Naive thymus-derived CD4-positive, alpha-beta T cell (primary cell): ENCODE results near the gene DUS1L. TPM values are rescaled to one million over a fixed set of nuclear protein-coding genes. Genes with fewer than 3 reads are reported as not detected.
A peak's percentile ranks its signal among the peaks of the same experiment; 100 is the strongest.

ENCODE experiments used
- ATAC-seq: fragments of 150-1000 bp; cut with Tn5 transposase; 2 replicates; pipeline ENCODE4 v1.10.0; 2021; ENCODE audit warnings: mild to moderate bottlenecking, moderate library complexity
- CTCF ChIA-PET: fragments of 350-600 bp; sonication (Branson Sonifier 250); formaldehyde crosslinking; loops from one replicate; lab custom pipeline; 2021; ENCODE audit warnings: antibody characterized with exemption; lab: Charles Lee
- POLR2A ChIA-PET: fragments of 350-600 bp; sonication (Branson Sonifier 250); formaldehyde crosslinking; loops from one replicate; lab custom pipeline; 2021; ENCODE audit warnings: antibody characterized with exemption, inconsistent platforms; lab: Charles Lee
- DNase-seq, 9 donors: peaks; one replicate each; pipeline versions ENCODE4 v3.0.0 to v3.0.0-alpha.2; 2020 to 2022; ENCODE audit warnings: mixed read lengths in 1 of 9
- H3K27ac ChIP-seq: one replicate; pipeline ENCODE4 v1.7.0; 2013; ENCODE audit warnings: mild to moderate bottlenecking, low read depth, low read length, moderate library complexity
- H3K27me3 ChIP-seq, 2 donors: one replicate each; pipeline ENCODE4 v1.7.0; 2013; ENCODE audit warnings: low read length in 2 of 2, mild to moderate bottlenecking in 2 of 2, moderate library complexity in 2 of 2; ENCODE audit not compliant: control insufficient read depth in 2 of 2, insufficient read depth in 2 of 2
- H3K36me3 ChIP-seq, 3 experiments: 1 replicate in 2 of 3; 2 replicates in 1 of 3; pipeline ENCODE4 v1.7.0; 2013; ENCODE audit warnings: low read length in 3 of 3, mild to moderate bottlenecking in 3 of 3, moderate library complexity in 1 of 3; ENCODE audit not compliant: insufficient read depth in 3 of 3, control insufficient read depth in 2 of 3
- H3K4me1 ChIP-seq, 2 donors: one replicate each; pipeline ENCODE4 v1.7.0; 2013; ENCODE audit warnings: low read length in 2 of 2, mild to moderate bottlenecking in 2 of 2, moderate library complexity in 1 of 2; ENCODE audit not compliant: control insufficient read depth in 2 of 2, insufficient read depth in 2 of 2
- H3K4me3 ChIP-seq: 2 replicates; pipeline ENCODE4 v1.7.0; 2013; ENCODE audit warnings: mild to moderate bottlenecking, low read length
- H3K9me3 ChIP-seq, 3 experiments: 1 replicate in 2 of 3; 2 replicates in 1 of 3; pipeline ENCODE4 v1.7.0; 2013; ENCODE audit warnings: low read length in 3 of 3; ENCODE audit not compliant: control insufficient read depth in 2 of 3
- H3K27ac Mint-ChIP-seq, 9 donors: one replicate each; pipeline ENCODE4 v1.8.0; 2020 to 2022; ENCODE audit warnings: mixed read lengths in 9 of 9, mild to moderate bottlenecking in 8 of 9, moderate library complexity in 5 of 9, inconsistent platforms in 2 of 9
- H3K27me3 Mint-ChIP-seq, 5 donors: one replicate each; pipeline ENCODE4 v1.8.0; 2021 to 2022; ENCODE audit warnings: mixed read lengths in 5 of 5, mild to moderate bottlenecking in 1 of 5
- H3K36me3 Mint-ChIP-seq, 5 donors: one replicate each; pipeline ENCODE4 v1.8.0; 2020 to 2022; ENCODE audit warnings: mixed read lengths in 5 of 5, mild to moderate bottlenecking in 3 of 5, inconsistent platforms in 1 of 5
- H3K4me1 Mint-ChIP-seq, 7 donors: one replicate each; pipeline ENCODE4 v1.8.0; 2020 to 2022; ENCODE audit warnings: mixed read lengths in 7 of 7, mild to moderate bottlenecking in 3 of 7, inconsistent platforms in 1 of 7
- H3K4me3 Mint-ChIP-seq, 10 donors: one replicate each; pipeline ENCODE4 v1.8.0; 2020 to 2022; ENCODE audit warnings: mild to moderate bottlenecking in 10 of 10, mixed read lengths in 10 of 10, moderate library complexity in 6 of 10, inconsistent platforms in 2 of 10
- H3K9me3 Mint-ChIP-seq, 11 donors: one replicate each; pipeline ENCODE4 v1.8.0; 2020 to 2022; ENCODE audit warnings: mixed read lengths in 11 of 11, mild to moderate bottlenecking in 4 of 11, inconsistent platforms in 1 of 11, moderate library complexity in 1 of 11
- intact Hi-C, 2 donors: fragments of 100-400 bp; cut with micrococcal nuclease; formaldehyde crosslinking; loops; one replicate each; pipeline ENCODE4 v1.15.1; 2023
- polyA plus RNA-seq, 2 donors: library from polyadenylated mRNA; unstranded; fragments of 300-500 nt; fragmentation: Illumina TruSeq; gene quantifications; one replicate each; pipeline ENCODE4 v1.2.3, GENCODE V29; 2021
- total RNA-seq, 6 experiments: library from RNA in 5 of 6; stranded (reverse) in 5 of 6; gene quantifications; 1 replicate in 5 of 6; 2 replicates in 1 of 6; pipeline ENCODE4 v1.2.3 and lab custom pipeline; 2021 to 2026

Gene DUS1L
- total and polyA plus RNA-seq, 7 experiments from 2014 or later: 52.9 to 157 (median 143) TPM

GRCh38 chr17:82029391-82029790 lies 36.2 kb downstream of the DUS1L start:
- no peak overlapping the region for H3K27ac ChIP-seq
- ChIA-PET CTCF (interaction anchor here (0.5 to 4.5 kb wide), 8 partner anchors 8 to 172 kb away, joined by 3 to 27 read pairs (median 8); partner anchors contain the start of gene DCXR), POLR2A (interaction anchor here (1.3 to 5.8 kb wide), 3 partner anchors 77 to 124 kb away, joined by 3 to 29 read pairs (median 5); no protein-coding TSS in a partner anchor)
- H3K4me1 Mint-ChIP-seq: peaks cover 0 to 9% (median 8%) of the 10 kb centered on the region in 7 donors
- peaks cover 7 to 10% of the 10 kb centered on the region in 2 donors for H3K4me1 ChIP-seq
- ATAC-seq (no peak), DNase-seq (no peak)
- H3K4me3 ChIP-seq: no peak overlapping the region
- H3K9me3 ChIP-seq: no peaks in the 10 kb centered on the region
- no peaks in the 10 kb centered on the region for H3K27me3 Mint-ChIP-seq
- H3K27me3 ChIP-seq: no peaks in the 10 kb centered on the region
- peak overlapping the region in 2 of 9 donors; percentile 12 to 29 for H3K27ac Mint-ChIP-seq
- peaks cover 0 to 6% (median 0%) of the 10 kb centered on the region in 5 donors for H3K36me3 Mint-ChIP-seq
- intact Hi-C loops: no loop called here
- peaks cover 0 to 2% (median 0%) of the 10 kb centered on the region in 11 donors for H3K9me3 Mint-ChIP-seq
- H3K4me3 Mint-ChIP-seq: peak overlapping the region in 8 of 10 donors; percentile 25 to 86 (median 54)
- peaks cover 0 to 6% (median 0%) of the 10 kb centered on the region in 3 experiments for H3K36me3 ChIP-seq

- intact Hi-C loops: no loop called here
- ChIA-PET POLR2A (interaction anchor here (1.3 to 5.8 kb wide), 3 partner anchors 70 to 125 kb away, joined by 3 to 29 read pairs (median 5); no protein-coding TSS in a partner anchor), CTCF (interaction anchor here (0.5 to 4.5 kb wide), 6 partner anchors 9 to 126 kb away, joined by 3 to 27 read pairs (median 8); partner anchors contain the start of gene DCXR)
- DNase-seq (no peak), ATAC-seq (no peak)
- Histone ChIP-seq H3K4me3 (no peak overlapping the region), H3K27me3 (no peaks in the 10 kb centered on the region), H3K9me3 (no peaks in the 10 kb centered on the region), H3K4me1 (peaks cover 12 to 14% of the 10 kb centered on the region in 2 donors), H3K27ac (no peak overlapping the region), H3K36me3 (peaks cover 0 to 6% (median 0%) of the 10 kb centered on the region in 3 experiments)
- no peak overlapping the region for H3K27ac Mint-ChIP-seq
- no peaks in the 10 kb centered on the region for H3K27me3 Mint-ChIP-seq
- H3K9me3 Mint-ChIP-seq: peaks cover 0 to 2% (median 0%) of the 10 kb centered on the region in 11 donors
- peaks cover 0 to 11% (median 11%) of the 10 kb centered on the region in 7 donors for H3K4me1 Mint-ChIP-seq
- H3K36me3 Mint-ChIP-seq: peaks cover 0 to 6% (median 0%) of the 10 kb centered on the region in 5 donors
- H3K4me3 Mint-ChIP-seq: peak overlapping the region in 4 of 10 donors; percentile 38 to 86 (median 62)
These were observed 36.6 kb downstream of the DUS1L start for GRCh38 chr17:82028966-82029365.

- Mint-ChIP-seq H3K27me3 (no peaks in the 10 kb centered on the region), H3K9me3 (peaks cover 0 to 2% (median 0%) of the 10 kb centered on the region in 11 donors), H3K36me3 (peaks cover 0 to 6% (median 0%) of the 10 kb centered on the region in 5 donors), H3K27ac (no peak overlapping the region), H3K4me3 (peak overlapping the region in 1 of 10 donors; percentile 34), H3K4me1 (peaks cover 0 to 15% (median 14%) of the 10 kb centered on the region in 7 donors)
- DNase-seq (no peak), ATAC-seq (no peak)
- intact Hi-C loops: no loop called here
- H3K36me3 ChIP-seq: peaks cover 0 to 6% (median 0%) of the 10 kb centered on the region in 3 experiments
- no peak overlapping the region for H3K27ac ChIP-seq
- POLR2A ChIA-PET: interaction anchor here (1.1 to 5.8 kb wide), 3 partner anchors 11 to 126 kb away, joined by 3 to 29 read pairs (median 5); no protein-coding TSS in a partner anchor
- no peak overlapping the region for H3K4me3 ChIP-seq
- H3K27me3 ChIP-seq: no peaks in the 10 kb centered on the region
- H3K9me3 ChIP-seq: no peaks in the 10 kb centered on the region
- CTCF ChIA-PET: interaction anchor here (1.9 to 4.5 kb wide), 2 partner anchors 9 to 127 kb away, joined by 7 to 27 read pairs; partner anchors contain the start of gene DCXR
- H3K4me1 ChIP-seq: peaks cover 13 to 15% of the 10 kb centered on the region in 2 donors
These were observed 37.4 kb downstream of the DUS1L start for GRCh38 chr17:82028246-82028645.

GRCh38 chr17:82025401-82026107 lies 40.0 kb downstream of the DUS1L start:
- H3K4me1 Mint-ChIP-seq: peaks cover 7 to 30% (median 23%) of the 10 kb centered on the region in 7 donors
- DNase-seq (no peak), ATAC-seq (no peak)
- no peaks in the 10 kb centered on the region for H3K9me3 ChIP-seq
- intact Hi-C loops: no loop called here
- H3K27me3 ChIP-seq: no peaks in the 10 kb centered on the region
- H3K27ac Mint-ChIP-seq: no peak overlapping the region
- peak overlapping the region in 2 of 10 donors; percentile 58 to 59 for H3K4me3 Mint-ChIP-seq
- H3K27me3 Mint-ChIP-seq: no peaks in the 10 kb centered on the region
- ChIA-PET POLR2A (interaction anchor here (1.0 to 2.0 kb wide), 2 partner anchors 11 to 63 kb away, joined by 3 to 10 read pairs; partner anchors contain the start of gene DCXR), CTCF (interaction anchor here (0.7 to 1.6 kb wide), 3 partner anchors 12 to 66 kb away, joined by 3 to 6 read pairs (median 4); partner anchors contain the start of gene DCXR)
- no peak overlapping the region for H3K27ac ChIP-seq
- H3K4me1 ChIP-seq: peaks cover 22 to 33% of the 10 kb centered on the region in 2 donors
- H3K36me3 Mint-ChIP-seq: peaks cover 0 to 6% (median 0%) of the 10 kb centered on the region in 5 donors
- peaks cover 0 to 1% (median 0%) of the 10 kb centered on the region in 11 donors for H3K9me3 Mint-ChIP-seq
- peaks cover 0 to 11% (median 0%) of the 10 kb centered on the region in 3 experiments for H3K36me3 ChIP-seq
- H3K4me3 ChIP-seq: no peak overlapping the region

GRCh38 chr17:82024859-82025258 lies 40.7 kb downstream of the DUS1L start:
- H3K36me3 ChIP-seq: peaks cover 0 to 11% (median 0%) of the 10 kb centered on the region in 3 experiments
- H3K4me1 ChIP-seq: peaks cover 17 to 34% of the 10 kb centered on the region in 2 donors
- no peak for ATAC-seq
- ChIA-PET POLR2A (no interaction called here), CTCF (no interaction called here)
- no peaks in the 10 kb centered on the region for H3K9me3 ChIP-seq
- no peaks in the 10 kb centered on the region for H3K27me3 ChIP-seq
- no peak for DNase-seq
- no peak overlapping the region for H3K27ac Mint-ChIP-seq
- peaks cover 0 to 6% (median 0%) of the 10 kb centered on the region in 5 donors for H3K36me3 Mint-ChIP-seq
- H3K4me1 Mint-ChIP-seq: peaks cover 7 to 32% (median 26%) of the 10 kb centered on the region in 7 donors
- no peak overlapping the region for H3K27ac ChIP-seq
- H3K4me3 ChIP-seq: no peak overlapping the region
- no peaks in the 10 kb centered on the region for H3K9me3 Mint-ChIP-seq
- H3K4me3 Mint-ChIP-seq: peak overlapping the region in 2 of 10 donors; percentile 9 to 84
- H3K27me3 Mint-ChIP-seq: no peaks in the 10 kb centered on the region
- intact Hi-C loops: loop anchor here (5.0 kb wide), 4 partner anchors 113 to 392 kb away; partner anchors contain the start of genes MCRIP1 (in 2 of the 2), HEXD (in 1 of the 2), OGFOD3 (in 1 of the 2) and PCYT2 (in 1 of the 2)
